Mammary epithelial cell (primary cell): ENCODE results near the gene PPM1B.

Experiments
- CTCF ChIP-seq, 2 donors: IDR thresholded peaks in 1 of 2; conservative IDR thresholded peaks in 1 of 2; 2 replicates each; pipeline ENCODE4 v1.5.1; 2011 to 2012; ENCODE audit warnings: inconsistent platforms in 2 of 2, low read length in 2 of 2, mild to moderate bottlenecking in 2 of 2, control low read depth in 1 of 2, low read depth in 1 of 2; ENCODE audit not compliant: insufficient read depth in 1 of 2; ENCODE audit errors: extremely low read depth in 1 of 2
- EZH2 ChIP-seq: IDR thresholded peaks from 2 replicates; pipeline ENCODE4 v1.6.1; 2012; ENCODE audit warnings: low read length, inconsistent platforms, borderline replicate concordance

GRCh38 chr2:44210362-44210761, 41.7 kb downstream of the PPM1B start:
- TF ChIP-seq CTCF (conservative IDR thresholded peaks at IDR 0.05 in 1 of 2, IDR thresholded peaks at IDR 0.05 in 1 of 2; ENCODE audit: extremely low read depth in 1 of 2, insufficient read depth in 1 of 2, low read depth in 1 of 2, low read length in 2 of 2) (no peak), EZH2 (no peak)
